NCI-H1092 treated with DMSO at 0.1 percent for 48 hours (cell line): ENCODE data around the gene PYGB.

Experiments
- DNase-seq: peaks from one replicate; lab custom pipeline; 2025; lab: John Stamatoyannopoulos, UW

The PYGB gene

GRCh38 chr20:25336561-25337422, 88.9 kb downstream of the PYGB start:
- DNase-seq, result no peak

- DNase-seq, result no peak
Measured at GRCh38 chr20:25338112-25339023, 90.5 kb downstream of the PYGB start.

- DNase-seq, result no peak
Measured at GRCh38 chr20:25339608-25340007, 91.7 kb downstream of the PYGB start.

- DNase-seq, result no peak
Measured at GRCh38 chr20:25340380-25340779, 92.5 kb downstream of the PYGB start.

- DNase-seq, result peak; percentile 33
Measured at GRCh38 chr20:25341716-25342680, 94.1 kb downstream of the PYGB start.

- no peak for DNase-seq
Measured at GRCh38 chr20:25344634-25345033, 96.7 kb downstream of the PYGB start.

GRCh38 chr20:25345721-25346120, 97.8 kb downstream of the PYGB start:
- no peak for DNase-seq

- no peak for DNase-seq
Measured at GRCh38 chr20:25346349-25346748, 98.5 kb downstream of the PYGB start.
